Fibroblast of skin of left quadriceps (primary cell): ENCODE data around the gene GLRA1.
"Not testable (repeated sequence)": the region's sequence is repeated elsewhere in the genome, so short reads cannot be mapped to it uniquely, and the experiment has no call there.

Experiments used
- DNase-seq, 2 experiments: peaks; one replicate each; pipeline ENCODE4 v3.0.0-alpha.2; 2013; ENCODE audit warnings: low read depth in 2 of 2

The GLRA1 gene

DNA sequence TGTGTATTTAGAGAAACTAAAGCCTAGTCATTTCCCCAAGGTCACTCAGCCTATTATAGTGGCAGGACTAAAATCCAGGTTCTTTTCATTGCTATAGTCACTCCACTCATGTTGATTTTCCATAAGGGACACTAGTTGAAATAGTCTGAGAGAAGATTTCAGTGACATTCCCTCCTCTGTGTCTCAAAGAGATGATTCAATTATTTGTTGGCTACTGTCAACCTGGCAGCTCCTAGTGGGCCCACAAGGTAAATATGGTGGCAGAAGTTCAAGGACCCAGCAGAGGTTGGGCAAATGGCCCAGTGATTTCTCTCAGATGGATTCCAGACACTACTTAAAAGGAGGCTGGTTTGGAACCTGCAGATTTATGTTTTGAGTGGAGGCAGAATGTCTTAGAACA, 104.8 kb downstream of the GLRA1 start:
- no peak for DNase-seq

DNA sequence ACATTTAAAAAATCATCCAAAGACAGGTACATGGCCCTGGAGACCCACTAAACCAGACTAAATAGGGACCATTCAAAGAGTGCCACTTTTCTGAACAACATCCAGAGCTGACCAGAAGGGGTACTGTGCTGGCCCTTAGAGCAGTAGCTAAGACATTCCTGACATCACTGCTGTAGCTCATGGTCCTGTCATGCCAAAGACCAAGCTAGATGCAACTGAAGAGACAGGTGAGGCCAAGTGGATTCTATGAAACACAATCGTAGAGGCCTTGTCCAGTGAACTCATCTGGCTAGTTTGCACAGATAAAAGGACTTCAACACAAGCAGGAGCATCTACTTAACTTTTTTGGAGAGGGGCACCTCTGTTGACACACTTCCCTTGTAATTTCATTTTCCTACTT, 109.6 kb downstream of the GLRA1 start:
- no peak for DNase-seq

DNA sequence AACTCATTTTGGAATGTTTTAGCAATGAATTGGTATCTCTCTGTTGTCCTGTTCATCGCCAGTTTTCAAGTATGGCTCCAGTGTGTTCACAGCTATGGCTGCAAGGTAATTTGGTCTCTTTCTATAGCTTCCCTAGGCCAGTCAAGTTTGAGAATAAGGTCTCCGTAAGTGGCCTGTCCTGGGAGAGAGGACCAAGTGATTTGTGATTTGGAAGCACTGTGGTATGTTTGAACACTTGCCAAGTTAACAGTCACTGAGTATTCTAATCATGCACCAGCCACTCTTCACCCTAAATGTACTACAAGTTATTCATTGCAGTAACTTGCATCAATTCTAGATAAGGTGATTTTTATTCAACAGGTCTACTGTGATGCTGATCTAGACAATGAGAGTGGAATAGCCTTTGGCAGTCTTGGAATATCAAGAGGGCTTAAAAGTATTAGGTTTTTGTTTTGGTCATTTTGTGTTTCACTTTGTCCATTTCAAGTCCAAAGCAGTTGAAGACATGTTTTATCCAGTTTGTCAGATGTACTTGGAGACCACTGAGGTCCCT, 111.8 kb downstream of the GLRA1 start:
- no peak for DNase-seq

DNA sequence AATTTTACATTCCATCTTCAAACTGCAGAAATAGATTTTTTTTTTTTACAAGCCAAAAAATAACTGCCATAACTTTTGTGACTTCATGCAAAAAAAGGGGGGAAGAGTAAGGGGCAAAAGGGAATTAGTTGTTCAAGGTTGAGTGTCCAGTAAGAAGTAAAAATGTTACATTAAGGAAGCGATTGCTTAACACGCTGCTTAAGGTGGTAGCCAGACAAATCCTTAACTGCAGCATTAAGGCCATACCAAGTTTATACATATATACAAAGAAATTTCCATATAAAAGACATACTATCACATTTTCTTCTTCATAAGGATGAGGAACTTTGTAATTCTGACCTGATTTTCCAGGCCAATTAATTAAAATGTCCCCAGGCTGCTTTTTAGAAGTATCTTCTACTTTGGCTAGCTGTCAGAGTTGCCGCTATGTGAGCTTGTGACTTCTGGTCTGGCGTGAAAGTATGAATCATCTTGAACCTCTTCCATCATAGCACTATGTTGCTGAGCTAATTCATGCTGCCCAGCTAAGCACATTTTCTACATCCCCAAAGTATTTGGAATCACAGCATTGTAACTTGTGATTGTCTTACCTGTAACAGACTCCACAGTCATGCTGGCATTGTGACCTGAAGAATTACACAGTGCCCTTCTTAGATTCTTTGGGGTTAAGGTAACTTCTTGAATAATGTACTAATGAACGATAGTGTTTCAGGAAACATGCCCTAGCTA, 112.9 kb downstream of the GLRA1 start:
- no peak for DNase-seq

DNA sequence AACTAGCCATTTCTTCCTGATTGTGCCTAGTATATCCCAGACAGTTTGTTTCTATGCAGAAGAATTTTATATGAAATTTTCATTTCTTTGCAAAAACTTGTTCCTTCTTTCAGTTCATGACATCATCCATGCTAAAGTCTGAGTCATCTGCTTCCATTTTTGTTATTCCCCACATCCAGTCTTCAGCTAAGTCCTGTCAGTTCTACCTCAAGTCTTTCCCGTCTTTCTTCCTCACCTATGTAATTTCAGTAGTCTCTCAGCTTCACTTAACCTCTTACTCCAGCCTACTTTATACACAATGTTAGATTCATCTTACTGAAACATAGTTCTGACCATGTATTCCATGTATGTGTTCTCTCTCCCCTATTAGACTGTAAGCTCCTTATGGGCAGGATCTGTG, 113.8 kb downstream of the GLRA1 start:
- no peak for DNase-seq

DNA sequence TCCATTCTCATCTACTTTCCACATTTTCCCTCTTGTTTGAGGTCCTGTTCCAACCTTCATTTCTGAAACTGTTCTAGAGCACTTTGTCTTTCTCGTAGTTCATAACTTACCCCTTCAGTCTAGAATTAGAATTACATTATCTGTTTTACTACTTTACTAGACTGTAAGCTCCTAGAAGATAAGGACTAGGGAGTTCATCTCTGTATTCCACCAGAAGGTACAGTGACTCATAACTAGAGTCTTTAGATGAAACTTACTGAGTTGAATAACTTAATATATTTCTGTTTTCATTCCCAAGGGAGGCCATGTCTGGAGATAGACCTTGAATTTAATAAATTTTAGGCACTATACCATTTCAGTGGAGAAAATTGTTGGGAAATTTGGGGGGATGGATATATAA, 114.2 kb downstream of the GLRA1 start:
- DNase-seq: no peak

DNA sequence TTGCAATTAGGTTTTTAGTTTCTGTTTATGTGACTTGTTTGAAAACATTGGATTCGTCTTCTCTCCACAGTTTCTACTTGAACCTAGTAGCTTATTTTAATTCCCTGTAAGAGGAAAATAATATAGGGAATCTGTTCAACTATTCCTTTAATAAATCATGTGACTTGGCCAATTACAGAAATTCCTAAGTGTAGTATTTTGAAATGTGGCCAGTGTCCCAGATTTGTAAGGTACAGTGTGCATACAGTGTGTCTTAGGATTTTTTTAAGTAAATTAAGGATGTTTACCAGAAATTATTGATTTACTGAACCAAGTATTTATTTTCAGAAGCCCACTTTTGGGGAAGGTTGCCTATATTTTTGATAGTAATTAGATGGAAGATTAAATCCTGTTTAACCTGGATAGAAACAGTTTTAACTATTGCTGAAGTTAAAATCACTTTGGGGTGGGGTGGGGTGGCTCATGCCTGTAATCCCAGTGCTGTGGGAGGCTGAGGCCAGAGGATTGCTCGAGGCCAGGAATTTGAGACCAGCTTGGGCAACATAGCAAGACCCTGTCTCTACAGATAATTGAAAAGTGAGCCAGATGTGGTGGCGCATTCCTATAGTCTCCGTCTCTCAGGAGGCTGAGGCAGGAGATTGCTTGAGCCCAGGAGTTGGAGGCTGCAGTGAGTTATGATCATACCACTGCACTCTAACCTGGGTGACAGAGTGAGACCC, 116.0 kb downstream of the GLRA1 start:
- no peak for DNase-seq

DNA sequence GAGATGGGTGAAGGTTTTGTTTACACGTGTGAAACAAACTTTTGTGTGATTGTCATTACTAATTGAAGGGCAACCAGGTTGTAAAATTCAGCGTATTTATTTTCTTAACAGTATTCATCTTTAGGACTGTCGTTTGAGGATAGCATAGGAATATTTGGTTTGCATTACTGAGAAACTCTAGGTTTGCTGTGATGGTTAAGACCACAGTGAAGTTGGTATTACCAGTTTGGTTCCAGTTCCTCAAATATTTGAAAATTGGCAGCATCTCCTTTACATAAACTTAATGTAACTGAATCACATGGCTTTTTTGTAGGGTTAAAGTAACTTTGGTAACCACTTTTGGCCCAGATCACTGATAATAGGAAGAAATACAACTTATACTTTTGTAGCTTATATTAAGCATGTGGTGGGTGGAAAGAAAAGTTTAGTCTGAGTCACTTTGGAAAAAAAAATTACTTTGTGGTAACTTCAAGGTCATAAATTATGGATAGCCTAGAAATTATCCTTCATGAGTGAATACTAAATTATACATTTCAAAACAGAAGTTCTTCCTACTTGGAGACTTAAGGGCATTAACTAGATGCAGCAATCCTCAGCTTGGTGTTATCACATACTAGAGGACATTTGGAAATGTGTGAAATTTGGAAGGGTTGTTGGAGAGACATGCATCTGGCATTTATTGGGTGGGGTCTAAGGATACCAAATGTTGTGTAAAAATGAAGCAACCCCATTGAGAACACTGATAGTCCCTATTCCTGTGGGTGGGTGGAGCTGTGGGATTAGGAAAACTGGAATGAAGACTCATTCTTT, 119.0 kb downstream of the GLRA1 start:
- peak; percentile 91 to 92 for DNase-seq

DNA sequence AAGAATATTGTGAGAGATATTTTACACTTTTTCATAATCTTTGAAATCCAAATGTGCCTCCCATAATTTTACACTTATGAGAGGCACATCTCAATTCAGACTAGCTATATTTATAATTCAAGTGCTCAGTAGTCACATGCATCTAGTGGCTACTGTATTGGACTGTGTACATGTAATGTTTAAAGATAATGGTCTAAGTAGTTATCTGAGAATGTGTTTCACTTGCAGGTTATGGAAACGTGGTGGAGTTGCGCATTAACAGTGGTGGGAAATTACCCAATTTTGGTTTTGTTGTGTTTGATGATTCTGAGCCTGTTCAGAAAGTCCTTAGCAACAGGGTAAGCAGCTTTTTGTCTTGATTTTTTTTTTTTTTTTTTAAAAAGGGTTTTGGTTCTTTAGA, 124.1 kb downstream of the GLRA1 start:
- DNase-seq: no peak

DNA sequence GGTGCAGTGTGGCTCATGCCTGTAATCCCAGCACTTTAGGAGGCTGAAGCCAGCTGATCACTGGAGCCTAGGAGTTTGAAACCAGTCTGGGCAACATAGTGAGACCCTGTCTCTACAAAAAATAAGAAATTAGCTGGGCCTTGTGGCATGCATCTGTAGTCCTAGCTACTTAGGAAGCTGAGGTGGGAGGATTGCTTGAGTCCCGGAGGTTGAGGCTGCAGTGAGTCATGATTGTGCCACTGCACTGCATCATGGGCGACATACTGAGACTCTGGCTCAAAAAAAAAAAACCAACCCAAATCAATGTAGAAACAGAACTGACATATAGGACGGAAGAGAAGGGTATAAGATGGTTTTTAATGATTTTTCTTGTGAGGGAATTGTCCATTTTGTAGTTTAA, 125.2 kb downstream of the GLRA1 start:
- DNase-seq: no peak

DNA sequence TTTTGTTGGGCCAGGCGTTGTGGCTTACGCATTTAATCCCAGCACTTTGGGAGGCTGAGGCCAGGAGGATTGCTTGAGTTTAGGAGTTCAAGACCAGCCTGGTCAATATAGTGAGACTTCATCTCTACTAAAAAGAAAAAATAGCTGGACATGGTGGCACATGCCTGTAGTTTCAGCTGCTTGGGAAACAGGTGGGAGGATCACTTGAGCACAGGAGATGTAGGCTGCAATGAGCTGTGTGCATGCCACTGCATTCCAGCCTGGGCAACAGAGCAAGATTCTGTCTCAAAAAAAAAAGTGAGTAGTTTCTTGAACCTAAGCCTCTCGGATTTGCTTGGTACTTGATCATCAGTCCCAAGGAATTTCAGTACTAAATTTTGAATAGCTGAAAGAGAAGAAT, 126.0 kb downstream of the GLRA1 start:
- DNase-seq: no peak

DNA sequence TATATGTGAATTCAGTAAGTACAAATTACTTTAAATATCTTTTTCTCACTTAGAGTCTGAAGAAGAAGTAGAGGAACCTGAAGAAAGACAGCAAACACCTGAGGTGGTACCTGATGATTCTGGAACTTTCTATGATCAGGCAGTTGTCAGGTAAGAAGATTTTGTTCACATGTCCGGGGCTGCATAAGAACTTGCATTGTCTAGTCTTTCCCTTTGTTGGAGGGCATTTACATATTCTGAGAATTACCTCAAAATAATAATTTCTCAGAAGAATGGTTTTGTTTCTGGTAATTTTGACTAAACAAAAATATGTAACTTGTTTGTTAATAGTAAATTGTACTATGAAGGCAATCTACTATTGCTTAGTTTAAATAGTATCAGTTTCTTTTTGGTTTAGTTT, 129.2 kb downstream of the GLRA1 start:
- no peak for DNase-seq

DNA sequence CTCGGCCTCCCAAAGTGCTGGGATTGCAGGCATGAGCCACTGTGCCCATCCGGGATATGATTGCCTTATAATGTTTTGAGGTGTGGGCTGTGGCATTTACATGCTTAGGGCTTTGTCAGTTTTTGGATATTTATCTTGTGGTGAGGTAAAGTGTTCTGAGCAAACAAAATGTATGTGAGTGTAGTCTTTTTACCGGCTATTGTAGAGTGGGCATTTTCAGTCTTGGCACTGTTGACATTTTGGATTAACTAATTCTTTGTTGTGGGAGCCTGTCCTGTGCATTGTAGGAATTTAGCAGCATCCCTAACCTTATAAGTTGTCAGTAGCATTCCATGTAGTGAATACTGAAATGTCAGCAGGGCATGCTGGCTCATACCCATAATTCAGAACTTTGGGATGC, 131.3 kb downstream of the GLRA1 start:
- no peak for DNase-seq

DNA sequence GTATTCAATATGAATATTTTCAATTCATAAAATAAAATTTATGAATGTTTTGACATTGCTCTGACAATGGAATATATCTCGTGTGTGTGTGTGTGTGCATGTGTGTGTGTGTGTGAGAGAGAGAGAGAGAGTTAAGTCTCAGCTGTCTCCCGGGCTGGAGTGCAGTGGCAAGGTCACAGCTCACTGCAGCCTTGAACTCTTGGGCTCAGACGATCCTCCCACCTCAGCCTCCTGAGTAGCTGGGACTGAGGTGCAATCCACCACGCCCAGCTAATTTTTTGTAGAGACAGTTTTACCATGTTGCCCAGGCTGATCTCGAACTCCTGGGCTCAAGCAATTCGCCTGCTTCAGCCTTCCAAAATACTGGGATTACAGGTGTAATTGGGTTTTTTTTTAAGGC, 136.8 kb downstream of the GLRA1 start:
- no peak for DNase-seq

DNA sequence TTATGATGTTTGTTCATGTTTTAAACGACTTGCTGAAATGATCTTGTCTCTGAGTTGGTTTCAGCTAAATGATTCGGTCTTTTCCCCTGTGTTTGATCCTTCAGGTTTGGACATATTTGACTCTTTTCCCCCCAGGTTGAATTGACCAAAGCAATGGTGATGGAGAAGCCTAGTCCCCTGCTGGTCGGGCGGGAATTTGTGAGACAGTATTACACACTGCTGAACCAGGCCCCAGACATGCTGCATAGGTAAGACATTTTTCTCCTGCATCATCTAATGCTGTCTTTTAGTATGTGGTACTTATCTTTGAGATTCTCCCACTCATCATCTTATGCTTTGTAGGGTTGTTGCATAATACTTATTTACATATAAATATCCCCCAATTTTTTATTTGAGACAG, 138.2 kb downstream of the GLRA1 start:
- DNase-seq: no peak

DNA sequence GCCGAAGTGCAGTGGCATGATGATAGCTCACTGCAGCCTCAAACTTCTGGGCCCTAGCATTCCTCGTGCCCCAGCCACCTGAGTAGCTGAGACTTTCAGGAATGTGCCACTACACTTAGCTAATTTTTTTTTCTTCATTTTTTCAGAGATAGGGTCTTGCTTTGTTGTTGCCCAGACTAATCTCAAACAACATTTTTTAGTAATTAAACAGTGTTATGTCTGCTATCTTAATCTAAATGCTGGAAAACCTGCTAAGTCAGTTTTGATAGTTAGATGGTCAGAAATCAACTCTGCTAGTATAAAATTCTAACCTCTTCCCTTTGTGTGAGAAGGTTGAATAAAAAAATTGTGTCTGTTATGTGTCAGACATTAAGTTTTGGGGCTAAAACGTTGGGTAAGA, 140.5 kb downstream of the GLRA1 start:
- DNase-seq: no peak

DNA sequence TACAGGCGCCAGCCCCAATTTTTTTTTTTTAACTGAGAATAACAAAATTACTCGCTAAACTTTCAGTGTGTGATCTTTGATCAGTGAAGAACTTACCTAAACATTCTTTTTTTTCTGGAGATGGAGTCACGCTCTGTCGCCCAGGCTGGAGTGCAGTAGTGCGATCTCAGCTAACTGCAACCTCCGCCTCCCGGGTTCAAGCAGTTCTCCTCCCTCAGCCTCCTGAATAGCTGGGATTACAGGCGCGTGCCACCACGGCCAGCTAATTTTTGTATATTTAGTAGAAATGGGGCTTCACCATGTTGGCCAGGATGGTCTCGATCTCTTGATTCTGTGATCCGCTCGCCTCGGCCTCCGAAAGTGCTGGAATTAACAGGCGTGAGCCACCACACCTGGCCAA, 141.0 kb downstream of the GLRA1 start:
- not testable (repeated sequence) for DNase-seq

DNA sequence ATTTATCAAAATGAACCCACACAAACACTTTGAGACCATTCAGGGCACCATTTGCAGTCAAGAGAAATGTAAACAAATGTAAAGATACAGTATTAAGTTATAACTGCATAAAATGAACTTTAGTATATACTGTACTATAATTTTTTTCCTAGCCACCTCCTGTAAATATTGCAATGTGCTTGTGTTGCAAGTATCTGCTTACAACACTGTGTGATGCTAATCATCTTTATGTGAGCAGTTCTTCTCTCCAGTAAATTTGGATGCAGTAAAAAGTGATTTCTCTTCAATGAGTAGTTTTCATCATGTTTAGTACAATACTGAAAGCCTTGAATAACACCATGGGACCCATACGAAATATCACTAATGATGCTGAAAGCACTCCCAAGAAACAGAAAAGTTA, 143.4 kb downstream of the GLRA1 start:
- no peak for DNase-seq

DNA sequence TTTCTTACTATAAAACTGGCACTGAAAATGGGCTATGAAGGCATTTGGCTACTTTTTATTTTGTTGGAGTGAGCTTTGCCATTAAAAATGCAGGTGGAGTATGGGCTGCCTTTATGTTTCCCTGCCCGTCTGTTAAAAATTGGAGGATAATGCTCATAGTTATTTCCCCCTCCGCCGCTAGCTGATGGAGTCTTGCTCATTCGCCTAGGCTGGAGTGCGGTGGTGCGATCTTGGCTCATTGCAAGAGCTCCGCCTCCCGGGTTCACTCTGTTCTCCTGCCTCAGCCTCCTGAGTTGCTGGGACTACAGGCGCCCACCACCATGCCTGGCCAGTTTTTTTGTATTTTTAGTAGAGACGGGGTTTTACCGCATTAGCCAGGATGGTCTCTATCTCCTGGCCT, 144.3 kb downstream of the GLRA1 start:
- DNase-seq: no peak

DNA sequence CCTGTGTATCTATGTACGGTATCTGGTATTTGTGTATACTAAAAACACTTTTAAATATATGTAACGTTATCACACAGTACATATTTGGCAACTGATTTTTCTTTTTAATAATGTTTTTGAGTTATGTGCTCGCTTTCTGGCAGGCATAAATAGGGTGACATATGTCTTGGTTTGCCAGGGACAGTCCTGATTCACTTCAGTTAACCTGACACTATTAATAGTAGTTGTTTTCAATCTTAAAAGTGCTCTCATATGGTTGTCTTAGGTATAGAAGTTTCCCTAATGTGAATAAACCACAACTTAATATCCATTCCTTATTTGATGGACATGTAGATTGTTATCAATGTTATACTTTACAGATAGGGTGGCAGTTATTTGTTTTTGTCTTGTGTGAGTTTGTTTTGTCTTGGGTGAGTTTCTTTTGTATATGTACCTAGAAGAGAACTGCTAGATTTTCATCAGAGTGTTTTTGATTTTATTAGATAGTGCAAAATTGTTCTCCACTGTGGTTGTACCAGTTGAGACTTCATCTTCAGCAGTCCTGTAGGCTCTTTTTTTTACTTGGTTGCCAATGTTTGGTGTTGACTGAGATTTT, 145.0 kb downstream of the GLRA1 start:
- no peak for DNase-seq

DNA sequence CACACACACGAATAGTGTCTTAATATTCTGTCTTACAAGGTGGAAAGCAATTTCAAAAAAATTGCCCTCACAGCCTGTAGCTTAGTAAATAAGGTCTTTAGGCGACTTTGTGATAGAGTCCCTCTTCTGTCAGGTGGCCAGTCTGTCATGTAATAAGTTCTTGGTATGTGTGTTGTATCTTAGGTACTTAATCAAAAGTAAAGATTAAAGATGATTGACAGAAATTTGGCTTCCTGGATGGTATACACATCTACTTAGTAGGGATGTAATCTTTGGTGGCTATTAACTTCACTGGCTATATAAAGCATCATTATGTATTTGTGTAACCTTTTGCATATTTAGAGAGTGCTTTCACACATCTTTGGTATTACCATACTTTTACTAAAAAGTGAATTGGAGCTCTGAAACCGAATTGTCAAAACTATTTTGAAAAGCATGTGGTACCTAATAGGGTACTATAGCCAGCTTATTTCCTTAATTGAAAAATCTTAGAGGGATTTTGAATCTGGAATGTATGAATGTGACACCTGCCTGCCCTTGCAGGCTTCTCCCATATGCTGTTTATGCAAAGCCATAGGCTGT, 149.5 kb downstream of the GLRA1 start:
- DNase-seq: no peak

DNA sequence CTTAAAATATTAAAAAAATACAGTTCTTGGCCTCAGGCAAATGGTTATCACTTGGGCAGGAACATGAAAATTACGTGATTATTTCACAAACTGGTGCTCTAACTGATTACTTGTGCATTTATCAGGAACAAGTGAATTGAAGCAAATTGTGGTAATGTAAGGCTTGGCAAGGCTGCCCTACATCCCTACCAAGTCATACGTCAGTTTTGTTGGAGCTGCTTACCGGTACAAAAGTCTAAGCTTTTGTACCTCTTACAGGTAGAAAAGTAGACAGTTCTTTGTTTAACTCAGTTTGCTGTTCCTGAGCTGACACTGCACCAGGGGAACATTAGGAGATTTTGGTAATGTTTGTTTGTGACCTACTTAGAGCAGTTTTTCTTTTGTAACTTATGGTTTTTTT, 150.7 kb downstream of the GLRA1 start:
- DNase-seq: no peak
